ENCODE results near the gene TNS1.

Gene TNS1

GRCh38 chr2:217954051-217954450 lies 48.7 kb downstream of the TNS1 start:
- ATAC-seq (ENCODE audit: low read depth): no peak
- no peak overlapping the region for H3K27ac ChIP-seq (ENCODE audit: poor library complexity, severe bottlenecking)
- TF ChIP-seq CTCF (IDR thresholded peaks at IDR 0.05; ENCODE audit: poor library complexity, severe bottlenecking): no peak
- no peaks in the 10 kb centered on the region for H3K9me3 ChIP-seq (ENCODE audit: severe bottlenecking)
- no peak overlapping the region for H3K4me3 ChIP-seq (ENCODE audit: severe bottlenecking)
- peaks cover 8% of the 10 kb centered on the region for H3K4me1 ChIP-seq (ENCODE audit: insufficient read depth, poor library complexity, severe bottlenecking)
- DNase-seq (ENCODE audit: low spot score): peak; percentile 48
- no peaks in the 10 kb centered on the region for H3K27me3 ChIP-seq (ENCODE audit: insufficient read depth, poor library complexity, severe bottlenecking)
- H3K36me3 ChIP-seq (ENCODE audit: low read depth): no peaks in the 10 kb centered on the region

- ATAC-seq (ENCODE audit: low read depth) (no peak), DNase-seq (ENCODE audit: low spot score) (peak; percentile 24)
- Histone ChIP-seq H3K4me1 (ENCODE audit: insufficient read depth, poor library complexity, severe bottlenecking) (peaks cover 8% of the 10 kb centered on the region), H3K27ac (ENCODE audit: poor library complexity, severe bottlenecking) (no peak overlapping the region), H3K27me3 (ENCODE audit: insufficient read depth, poor library complexity, severe bottlenecking) (no peaks in the 10 kb centered on the region), H3K4me3 (ENCODE audit: severe bottlenecking) (no peak overlapping the region), H3K36me3 (ENCODE audit: low read depth) (no peaks in the 10 kb centered on the region), H3K9me3 (ENCODE audit: severe bottlenecking) (no peaks in the 10 kb centered on the region)
- no peak for TF ChIP-seq CTCF (IDR thresholded peaks at IDR 0.05; ENCODE audit: poor library complexity, severe bottlenecking)
These were observed 49.3 kb downstream of the TNS1 start for GRCh38 chr2:217953531-217953932.

GRCh38 chr2:217953011-217953481 lies 49.7 kb downstream of the TNS1 start:
- Histone ChIP-seq H3K9me3 (ENCODE audit: severe bottlenecking) (no peaks in the 10 kb centered on the region), H3K27me3 (ENCODE audit: insufficient read depth, poor library complexity, severe bottlenecking) (no peaks in the 10 kb centered on the region), H3K4me1 (ENCODE audit: insufficient read depth, poor library complexity, severe bottlenecking) (peaks cover 8% of the 10 kb centered on the region), H3K27ac (ENCODE audit: poor library complexity, severe bottlenecking) (no peak overlapping the region), H3K4me3 (ENCODE audit: severe bottlenecking) (no peak overlapping the region), H3K36me3 (ENCODE audit: low read depth) (no peaks in the 10 kb centered on the region)
- TF ChIP-seq CTCF (IDR thresholded peaks at IDR 0.05; ENCODE audit: poor library complexity, severe bottlenecking): no peak
- DNase-seq (ENCODE audit: low spot score) (peak; percentile 48), ATAC-seq (ENCODE audit: low read depth) (no peak)

- DNase-seq (ENCODE audit: low spot score): no peak
- Histone ChIP-seq H3K27ac (ENCODE audit: poor library complexity, severe bottlenecking) (no peak overlapping the region), H3K36me3 (ENCODE audit: low read depth) (no peaks in the 10 kb centered on the region), H3K9me3 (ENCODE audit: severe bottlenecking) (no peaks in the 10 kb centered on the region), H3K27me3 (ENCODE audit: insufficient read depth, poor library complexity, severe bottlenecking) (no peaks in the 10 kb centered on the region), H3K4me3 (ENCODE audit: severe bottlenecking) (no peak overlapping the region), H3K4me1 (ENCODE audit: insufficient read depth, poor library complexity, severe bottlenecking) (peaks cover 8% of the 10 kb centered on the region)
- no peak for TF ChIP-seq CTCF (IDR thresholded peaks at IDR 0.05; ENCODE audit: poor library complexity, severe bottlenecking)
- no peak for ATAC-seq (ENCODE audit: low read depth)
These were observed 50.4 kb downstream of the TNS1 start for GRCh38 chr2:217952409-217952808.

- DNase-seq (ENCODE audit: low spot score) (peak; percentile 27), ATAC-seq (ENCODE audit: low read depth) (0 out of 3 replicates have a peak, but pooled peaks have one; percentile 11)
- no peak overlapping the region for H3K27ac ChIP-seq (ENCODE audit: poor library complexity, severe bottlenecking)
- peaks cover 8% of the 10 kb centered on the region for H3K4me1 ChIP-seq (ENCODE audit: insufficient read depth, poor library complexity, severe bottlenecking)
- no peak for TF ChIP-seq CTCF (IDR thresholded peaks at IDR 0.05; ENCODE audit: poor library complexity, severe bottlenecking)
- H3K4me3 ChIP-seq (ENCODE audit: severe bottlenecking): no peak overlapping the region
- H3K36me3 ChIP-seq (ENCODE audit: low read depth): no peaks in the 10 kb centered on the region
- H3K9me3 ChIP-seq (ENCODE audit: severe bottlenecking): no peaks in the 10 kb centered on the region
- H3K27me3 ChIP-seq (ENCODE audit: insufficient read depth, poor library complexity, severe bottlenecking): no peaks in the 10 kb centered on the region
These were observed 51.1 kb downstream of the TNS1 start for GRCh38 chr2:217951521-217952247.

All from RWPE2 (cell line).